ENCODE results near the gene OSM.

The OSM gene

DNA sequence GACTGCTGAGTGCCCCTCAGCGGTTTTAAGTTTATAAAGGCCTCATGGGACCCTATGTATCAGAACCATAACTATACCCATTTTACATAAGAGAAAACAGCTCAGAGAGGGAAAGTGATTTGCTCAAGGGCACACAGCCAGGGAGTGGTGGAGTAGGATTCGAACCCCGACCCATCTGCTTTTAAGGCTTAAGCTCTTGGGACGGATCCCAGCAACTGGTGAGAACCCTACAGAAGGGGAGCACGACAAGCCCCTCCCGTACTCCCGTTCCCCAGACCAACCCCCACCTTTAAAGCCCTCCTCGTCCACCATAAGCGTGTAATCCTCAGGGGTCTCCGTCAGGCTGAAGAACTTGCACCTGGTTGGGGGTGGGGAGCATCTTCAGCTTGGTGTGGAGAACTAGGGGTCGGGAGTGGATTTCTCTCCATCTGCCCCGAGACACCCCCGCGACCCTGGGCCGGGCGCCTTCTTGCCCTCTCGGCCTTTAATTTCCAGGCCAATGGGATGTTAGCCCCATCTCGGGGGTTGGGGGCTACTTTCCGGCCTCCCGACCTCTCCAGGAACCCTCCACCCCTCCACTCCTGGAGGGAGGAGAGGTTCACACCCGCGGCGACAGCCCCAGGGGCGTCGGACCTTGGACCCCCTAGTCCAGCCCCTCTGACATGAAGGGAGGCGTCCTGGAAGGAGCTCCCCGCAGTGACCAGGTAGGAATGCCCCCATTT is 21.9 kb upstream of the OSM start:
- H3K79me2 ChIP-seq (ENCODE audit: low read length) = no peaks in the 10 kb centered on the region
- H3K9ac ChIP-seq (ENCODE audit: low read length) = peak overlapping the region; percentile 50; the same call in 1 of the 2 replicates
- H3K4me2 ChIP-seq (ENCODE audit: low read depth, low read length) = peak overlapping the region; percentile 90
- DNase-seq = no peak
- no peaks in the 10 kb centered on the region for H3K27me3 ChIP-seq (replicated peaks; ENCODE audit: insufficient read depth, low read length)
- H3K9me3 ChIP-seq (replicated peaks; ENCODE audit: insufficient read depth, low read length) = no peaks in the 10 kb centered on the region
- no peak for TF ChIP-seq EZH2phosphoT487 (IDR thresholded peaks at IDR 0.05; ENCODE audit: low read length)
- no peaks in the 10 kb centered on the region for H3K36me3 ChIP-seq (replicated peaks; ENCODE audit: insufficient read depth, low read length)
- peak overlapping the region; percentile 86 for H2AFZ ChIP-seq (ENCODE audit: low read length)
- peaks cover 17% of the 10 kb centered on the region; the same call in 1 of the 2 replicates for H3K4me1 ChIP-seq (ENCODE audit: low read length)
- H3K9me2 ChIP-seq (replicated peaks; ENCODE audit: insufficient read depth, low read length) = no peaks in the 10 kb centered on the region
- H3F3A ChIP-seq (ENCODE audit: insufficient read depth, low read length) = peaks cover 20% of the 10 kb centered on the region
- peak overlapping the region; percentile 84 for H3K4me3 ChIP-seq (ENCODE audit: low read length)
- H4K20me1 ChIP-seq (ENCODE audit: insufficient read depth, low read length) = no peaks in the 10 kb centered on the region
- no peak overlapping the region for H3K27ac ChIP-seq (ENCODE audit: low read length)

DNA sequence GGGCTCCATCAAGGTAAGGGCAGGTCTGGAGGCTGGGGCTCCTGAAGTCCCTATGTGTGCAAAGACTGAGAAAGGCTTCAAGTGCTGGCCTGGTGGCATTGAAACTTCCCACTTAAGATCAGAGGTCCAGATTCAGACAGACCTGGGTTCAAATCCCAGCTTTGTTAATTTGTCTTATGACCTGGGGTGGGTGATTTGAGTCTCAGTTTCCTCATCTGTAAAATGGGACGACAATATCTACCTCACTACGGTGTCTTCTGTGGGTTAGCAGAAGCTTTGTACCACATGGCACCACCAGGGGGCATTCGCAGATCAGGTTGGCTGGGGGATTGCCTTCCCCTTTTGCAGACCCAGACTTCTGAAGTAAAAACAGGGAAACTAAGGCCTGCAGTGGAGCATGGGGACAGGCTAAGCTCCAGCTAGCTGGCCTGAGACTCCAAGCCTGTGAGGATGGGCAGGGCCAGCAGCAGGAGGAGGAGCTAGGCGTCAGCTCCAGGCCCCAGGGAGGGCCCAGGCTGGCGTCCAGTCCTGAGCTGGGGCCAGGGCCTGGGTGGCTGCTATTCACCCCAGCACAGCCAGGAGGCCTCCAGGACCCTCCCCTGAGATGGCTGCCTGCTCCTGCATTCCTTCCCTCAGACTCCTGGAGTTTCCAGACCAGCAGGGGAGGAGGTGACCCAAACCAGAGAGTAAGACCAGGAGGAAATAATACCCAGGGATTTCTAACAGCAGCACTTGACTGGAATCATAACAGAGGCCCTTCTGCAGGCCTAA is 21.2 kb upstream of the OSM start:
- Histone ChIP-seq H3K9me2 (replicated peaks; ENCODE audit: insufficient read depth, low read length) (no peaks in the 10 kb centered on the region), H3K79me2 (ENCODE audit: low read length) (no peaks in the 10 kb centered on the region), H2AFZ (ENCODE audit: low read length) (peak overlapping the region; percentile 7; the same call in 1 of the 2 replicates), H3K4me1 (ENCODE audit: low read length) (peaks cover 17% of the 10 kb centered on the region; the same call in 1 of the 2 replicates), H3F3A (ENCODE audit: insufficient read depth, low read length) (peaks cover 20% of the 10 kb centered on the region), H3K9me3 (replicated peaks; ENCODE audit: insufficient read depth, low read length) (no peaks in the 10 kb centered on the region), H3K9ac (ENCODE audit: low read length) (no peak overlapping the region), H3K36me3 (replicated peaks; ENCODE audit: insufficient read depth, low read length) (no peaks in the 10 kb centered on the region), H3K4me2 (ENCODE audit: low read depth, low read length) (peak overlapping the region; percentile 90; the same call in 1 of the 2 replicates), H3K27me3 (replicated peaks; ENCODE audit: insufficient read depth, low read length) (no peaks in the 10 kb centered on the region), H3K4me3 (ENCODE audit: low read length) (no peak overlapping the region), H4K20me1 (ENCODE audit: insufficient read depth, low read length) (no peaks in the 10 kb centered on the region), H3K27ac (ENCODE audit: low read length) (no peak overlapping the region)
- peak; percentile 72 for DNase-seq
- TF ChIP-seq, protein P1, sequence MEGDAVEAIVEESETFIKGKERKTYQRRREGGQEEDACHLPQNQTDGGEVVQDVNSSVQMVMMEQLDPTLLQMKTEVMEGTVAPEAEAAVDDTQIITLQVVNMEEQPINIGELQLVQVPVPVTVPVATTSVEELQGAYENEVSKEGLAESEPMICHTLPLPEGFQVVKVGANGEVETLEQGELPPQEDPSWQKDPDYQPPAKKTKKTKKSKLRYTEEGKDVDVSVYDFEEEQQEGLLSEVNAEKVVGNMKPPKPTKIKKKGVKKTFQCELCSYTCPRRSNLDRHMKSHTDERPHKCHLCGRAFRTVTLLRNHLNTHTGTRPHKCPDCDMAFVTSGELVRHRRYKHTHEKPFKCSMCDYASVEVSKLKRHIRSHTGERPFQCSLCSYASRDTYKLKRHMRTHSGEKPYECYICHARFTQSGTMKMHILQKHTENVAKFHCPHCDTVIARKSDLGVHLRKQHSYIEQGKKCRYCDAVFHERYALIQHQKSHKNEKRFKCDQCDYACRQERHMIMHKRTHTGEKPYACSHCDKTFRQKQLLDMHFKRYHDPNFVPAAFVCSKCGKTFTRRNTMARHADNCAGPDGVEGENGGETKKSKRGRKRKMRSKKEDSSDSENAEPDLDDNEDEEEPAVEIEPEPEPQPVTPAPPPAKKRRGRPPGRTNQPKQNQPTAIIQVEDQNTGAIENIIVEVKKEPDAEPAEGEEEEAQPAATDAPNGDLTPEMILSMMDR (IDR thresholded peaks at IDR 0.05; ENCODE audit: low read length) = peak; percentile 90
- TF ChIP-seq EZH2 (optimal IDR thresholded peaks at IDR 0.05; ENCODE audit: low read depth, low read length) = no peak

DNA sequence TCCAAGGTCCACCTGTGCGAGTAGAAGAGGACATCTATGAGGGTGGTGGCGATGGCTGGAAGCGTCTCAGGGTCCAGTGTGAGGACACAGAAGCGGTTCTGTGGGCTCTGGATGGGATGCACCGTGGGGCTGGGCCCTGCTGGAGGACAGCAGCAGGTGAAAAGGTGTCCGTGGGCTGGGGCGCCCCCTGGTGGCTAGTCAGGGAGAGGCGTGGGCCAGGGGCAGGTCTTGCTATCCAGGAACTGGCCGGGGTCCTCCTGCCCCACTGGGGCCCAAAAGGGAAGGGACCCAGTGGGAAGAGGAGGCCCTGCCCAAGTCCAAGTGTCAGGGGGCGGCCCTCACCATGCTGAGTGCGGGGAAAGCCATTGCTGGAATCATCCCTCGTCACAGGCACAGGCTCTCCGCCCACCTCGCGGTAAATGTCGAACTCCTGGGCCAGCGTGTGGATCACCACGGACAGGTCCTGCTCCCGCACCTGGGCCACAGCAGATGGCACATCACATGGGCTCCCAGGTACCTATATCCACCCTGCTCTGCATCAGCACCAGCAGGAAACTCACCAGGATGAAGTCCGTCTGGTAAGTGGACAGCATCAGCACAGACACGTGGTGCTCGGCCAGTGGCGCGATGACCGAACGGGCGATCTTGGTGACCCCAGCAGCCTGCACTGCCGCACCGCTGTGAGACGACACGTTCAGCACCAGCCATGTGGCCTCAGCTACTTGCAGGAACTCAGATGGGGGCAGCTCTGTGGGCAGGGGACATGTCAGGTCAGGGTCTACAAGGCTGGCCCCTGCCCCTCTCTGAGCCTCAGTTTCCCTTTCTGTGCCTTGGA is 20.4 kb upstream of the OSM start:
- Histone ChIP-seq H3K4me2 (ENCODE audit: low read depth, low read length) (no peak overlapping the region), H3K36me3 (replicated peaks; ENCODE audit: insufficient read depth, low read length) (no peaks in the 10 kb centered on the region), H3K9me3 (replicated peaks; ENCODE audit: insufficient read depth, low read length) (no peaks in the 10 kb centered on the region), H3F3A (ENCODE audit: insufficient read depth, low read length) (peaks cover 20% of the 10 kb centered on the region), H2AFZ (ENCODE audit: low read length) (no peak overlapping the region), H3K4me1 (ENCODE audit: low read length) (peaks cover 17% of the 10 kb centered on the region; the same call in 1 of the 2 replicates), H3K27ac (ENCODE audit: low read length) (no peak overlapping the region), H3K9me2 (replicated peaks; ENCODE audit: insufficient read depth, low read length) (no peaks in the 10 kb centered on the region), H3K9ac (ENCODE audit: low read length) (no peak overlapping the region), H3K27me3 (replicated peaks; ENCODE audit: insufficient read depth, low read length) (no peaks in the 10 kb centered on the region), H3K4me3 (ENCODE audit: low read length) (no peak overlapping the region), H3K79me2 (ENCODE audit: low read length) (no peaks in the 10 kb centered on the region), H4K20me1 (ENCODE audit: insufficient read depth, low read length) (no peaks in the 10 kb centered on the region)
- peak; percentile 53 for DNase-seq
- TF ChIP-seq EZH2phosphoT487 (IDR thresholded peaks at IDR 0.05; ENCODE audit: low read length) = no peak
- TF ChIP-seq, protein P1 (IDR thresholded peaks at IDR 0.05; ENCODE audit: low read length) = peak; percentile 90
